Neural cell (in vitro differentiated cells): ENCODE data around the gene CCDC33.

ENCODE experiments used
- POLR2AphosphoS5 ChIP-seq: IDR thresholded peaks from 2 replicates; pipeline ENCODE4 v1.6.1; 2012
- RAD21 ChIP-seq: fragments of 450-650 bp; conservative IDR thresholded peaks from 2 replicates; pipeline ENCODE4 v1.6.1; 2014; ENCODE audit warnings: antibody characterized with exemption, mild to moderate bottlenecking, moderate library complexity
- SMC3 ChIP-seq: fragments of 450-650 bp; conservative IDR thresholded peaks from 2 replicates; pipeline ENCODE4 v1.6.1; 2014; ENCODE audit warnings: antibody characterized with exemption, mild to moderate bottlenecking, moderate library complexity; ENCODE audit not compliant: poor library complexity
- TF ChIP-seq, protein P1 (sequence below): fragments of 450-650 bp; IDR thresholded peaks from 2 replicates; pipeline ENCODE4 v1.5.1; 2014; ENCODE audit warnings: antibody characterized with exemption, mild to moderate bottlenecking, moderate library complexity; ENCODE audit not compliant: poor library complexity, severe bottlenecking

DNA sequence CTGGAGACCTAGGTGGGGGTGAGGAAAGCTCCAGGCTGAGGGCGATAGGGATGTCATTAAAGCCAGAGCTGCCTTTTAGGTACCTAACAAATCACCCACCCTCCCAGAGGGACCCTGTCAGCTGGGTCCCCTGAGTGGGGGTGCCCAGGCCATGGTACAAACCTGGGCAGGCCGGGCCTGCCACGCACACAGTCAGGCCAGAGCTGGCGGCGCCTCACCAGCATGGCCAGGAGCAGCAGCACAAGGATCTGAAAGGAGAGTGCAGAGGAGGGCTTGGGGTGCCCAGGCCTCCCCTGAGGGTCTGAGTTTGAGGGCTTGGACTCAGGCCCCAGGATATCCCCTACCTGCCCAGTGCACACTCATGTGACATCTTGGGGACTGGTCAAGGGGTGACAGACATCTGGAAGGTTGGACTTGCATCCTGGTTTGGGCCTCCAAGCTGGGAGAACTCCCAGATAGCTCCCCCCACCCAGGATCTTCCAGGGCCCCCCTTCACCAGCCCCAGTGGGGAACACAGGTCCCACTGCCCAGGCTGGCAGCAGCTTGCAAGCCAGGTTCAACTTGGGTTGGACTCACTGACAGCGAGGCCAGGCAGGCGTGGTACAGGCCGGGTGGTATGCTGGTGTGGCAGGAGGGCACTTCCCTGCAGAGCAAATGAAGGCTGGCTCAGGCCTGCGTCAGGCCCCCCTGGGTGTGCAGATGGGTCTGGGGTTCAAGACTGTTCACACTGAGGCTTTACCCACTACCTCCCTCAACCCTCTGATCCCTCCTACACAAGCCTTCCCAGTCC is 38.8 kb upstream of the CCDC33 start:
- TF ChIP-seq, protein P1, sequence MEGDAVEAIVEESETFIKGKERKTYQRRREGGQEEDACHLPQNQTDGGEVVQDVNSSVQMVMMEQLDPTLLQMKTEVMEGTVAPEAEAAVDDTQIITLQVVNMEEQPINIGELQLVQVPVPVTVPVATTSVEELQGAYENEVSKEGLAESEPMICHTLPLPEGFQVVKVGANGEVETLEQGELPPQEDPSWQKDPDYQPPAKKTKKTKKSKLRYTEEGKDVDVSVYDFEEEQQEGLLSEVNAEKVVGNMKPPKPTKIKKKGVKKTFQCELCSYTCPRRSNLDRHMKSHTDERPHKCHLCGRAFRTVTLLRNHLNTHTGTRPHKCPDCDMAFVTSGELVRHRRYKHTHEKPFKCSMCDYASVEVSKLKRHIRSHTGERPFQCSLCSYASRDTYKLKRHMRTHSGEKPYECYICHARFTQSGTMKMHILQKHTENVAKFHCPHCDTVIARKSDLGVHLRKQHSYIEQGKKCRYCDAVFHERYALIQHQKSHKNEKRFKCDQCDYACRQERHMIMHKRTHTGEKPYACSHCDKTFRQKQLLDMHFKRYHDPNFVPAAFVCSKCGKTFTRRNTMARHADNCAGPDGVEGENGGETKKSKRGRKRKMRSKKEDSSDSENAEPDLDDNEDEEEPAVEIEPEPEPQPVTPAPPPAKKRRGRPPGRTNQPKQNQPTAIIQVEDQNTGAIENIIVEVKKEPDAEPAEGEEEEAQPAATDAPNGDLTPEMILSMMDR = no peak
- TF ChIP-seq POLR2AphosphoS5 (no peak), RAD21 (no peak), SMC3 (no peak)
